NK-92 treated with Interleukin-12 subunit alpha and Interleukin-12 subunit beta, amount 100 ng/mL, for 24 hours (cell line): Measurements from ENCODE around the gene CRABP2.

ENCODE experiments used
- DNase-seq: peaks from one replicate; lab custom pipeline; 2025; lab: John Stamatoyannopoulos, UW

The CRABP2 gene

DNA sequence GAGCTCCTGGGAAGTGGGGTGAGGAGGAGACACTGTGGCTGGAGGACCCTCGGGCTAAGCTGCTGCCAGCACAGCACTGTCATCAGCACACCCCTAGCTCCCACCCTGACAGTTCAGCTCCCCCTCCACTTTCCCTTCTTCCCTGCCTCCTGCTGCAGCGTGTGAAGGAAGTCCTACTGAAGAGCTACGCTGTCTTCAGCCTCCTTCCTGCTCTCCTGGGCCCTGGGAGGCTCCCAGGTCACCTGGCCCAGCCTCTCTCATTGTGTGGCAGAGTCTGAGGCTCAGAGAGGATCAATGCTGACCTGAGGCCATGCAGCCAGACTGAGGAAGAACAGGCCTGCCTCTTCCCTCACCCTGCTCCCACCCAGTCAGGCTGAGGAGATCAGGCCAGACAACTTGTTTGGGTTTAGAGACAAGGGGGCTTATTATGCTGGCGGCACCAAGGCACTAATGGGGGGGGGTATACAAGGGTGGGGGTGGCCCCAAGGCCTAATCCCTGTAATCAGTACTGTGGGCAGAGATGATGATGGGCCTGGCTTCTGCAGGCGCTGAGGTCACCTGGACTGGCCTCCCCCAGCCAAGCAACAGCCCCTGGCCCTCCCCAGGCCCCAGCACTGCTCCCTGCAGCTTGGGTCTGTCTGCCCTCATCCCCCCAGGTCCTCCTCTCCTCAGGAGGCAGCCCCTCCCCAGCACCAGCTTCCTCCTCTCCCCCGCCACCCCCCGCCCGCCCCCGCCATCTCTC is 37.2 kb downstream of the CRABP2 start:
- DNase-seq, result no peak

DNA sequence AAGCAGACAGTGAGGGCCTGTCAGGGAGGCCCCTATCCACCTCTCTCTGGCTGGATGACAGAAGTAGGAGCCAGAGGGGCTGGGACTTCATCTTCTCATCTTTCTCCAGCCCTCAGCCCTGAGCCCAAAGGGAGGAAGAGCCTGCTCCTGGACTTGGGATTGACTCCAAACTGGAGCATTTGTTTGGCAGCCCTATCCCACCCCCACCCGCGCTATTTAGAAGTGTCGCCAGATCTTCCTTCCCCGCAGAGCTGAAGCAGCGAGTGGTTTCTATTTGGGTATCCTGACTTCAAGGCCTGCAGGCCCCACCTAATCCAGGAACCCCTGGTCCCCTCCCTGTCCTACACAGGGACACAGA is 37.8 kb downstream of the CRABP2 start:
- DNase-seq, result no peak

DNA sequence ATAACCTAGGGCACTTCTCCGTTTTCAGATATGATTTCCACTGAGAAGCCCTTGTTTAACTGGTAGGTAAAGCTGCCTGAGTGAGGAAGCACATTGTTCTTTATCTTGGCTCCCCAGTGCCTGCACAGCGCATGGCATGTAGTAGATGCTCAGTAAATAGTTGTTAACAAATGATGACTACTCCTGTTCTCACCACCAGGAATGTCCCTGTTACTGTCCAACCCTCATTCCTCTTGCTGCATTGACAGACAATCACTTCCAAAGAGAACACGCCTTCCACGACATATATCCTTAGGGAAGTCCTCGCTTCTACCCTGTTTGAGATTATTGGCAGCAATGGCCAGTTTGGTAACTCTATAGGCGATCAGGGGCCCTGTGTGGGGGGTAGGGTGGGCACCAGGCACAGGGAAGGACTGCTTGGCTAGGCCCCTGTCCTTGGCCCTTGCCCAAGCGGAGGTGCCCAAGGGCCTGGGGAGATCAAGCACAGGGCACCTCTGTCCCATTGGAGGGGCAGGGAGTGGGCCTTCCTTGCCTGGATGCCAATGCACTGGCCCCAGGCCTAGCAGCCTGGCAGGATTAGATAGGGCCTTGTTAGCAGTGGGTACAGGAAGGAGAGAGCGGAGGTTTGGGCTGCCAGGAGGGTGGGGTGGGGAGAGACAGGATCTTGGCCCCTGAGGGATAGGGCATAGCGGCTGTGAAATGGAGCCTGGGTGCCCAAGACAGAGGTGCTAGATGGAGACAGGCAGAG is 38.3 kb downstream of the CRABP2 start:
- DNase-seq, result no peak

DNA sequence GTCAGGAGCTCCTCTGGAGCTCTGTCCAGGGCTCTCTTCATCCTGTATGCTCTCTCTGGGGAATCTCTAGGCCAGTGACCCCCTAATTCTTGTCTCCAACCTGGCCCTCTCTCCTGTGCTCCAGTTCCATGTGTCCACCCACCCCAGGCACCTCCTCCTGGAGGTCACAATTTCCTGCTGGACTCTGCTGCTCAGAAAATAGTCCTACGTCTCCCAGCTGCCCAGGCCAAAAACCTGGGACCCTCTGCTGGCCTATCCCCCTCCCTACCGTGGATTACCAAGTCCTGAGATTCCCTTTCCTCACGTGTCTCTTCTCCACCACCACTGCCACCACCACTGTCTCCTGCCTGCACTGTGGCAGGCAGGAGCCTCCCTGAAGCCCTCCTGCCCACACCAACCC is 39.8 kb downstream of the CRABP2 start:
- DNase-seq, result no peak

DNA sequence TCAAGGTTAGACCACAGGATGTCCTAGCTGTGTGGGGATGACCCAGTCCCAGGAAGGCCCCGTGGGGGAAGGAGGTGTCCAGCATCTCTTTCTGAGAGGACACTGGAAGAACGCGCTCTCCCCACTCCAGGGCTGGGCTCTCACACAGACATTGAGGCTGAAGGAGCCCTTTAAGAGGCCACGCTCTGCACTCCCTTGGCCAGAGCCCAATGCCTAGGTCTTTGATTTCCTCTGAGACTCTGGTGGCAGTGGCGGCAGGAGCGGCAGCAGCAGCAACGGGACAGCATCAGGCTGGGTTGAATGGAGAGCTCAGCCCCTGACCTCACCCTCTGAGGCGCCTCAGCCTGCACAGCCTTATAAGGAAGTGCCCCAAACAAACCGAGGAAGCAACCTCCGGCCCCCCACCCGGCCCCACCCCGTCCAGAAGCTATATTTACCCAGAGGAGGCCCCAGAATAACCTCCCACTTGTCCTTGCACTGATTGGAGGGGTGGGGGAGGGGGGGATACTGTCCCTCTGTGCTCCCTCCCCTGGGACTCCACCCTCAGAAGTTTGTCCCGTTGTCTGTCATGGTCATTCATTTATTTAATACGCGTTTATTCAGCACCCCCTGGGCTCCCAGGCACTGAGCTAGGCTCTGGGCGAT is 40.5 kb downstream of the CRABP2 start:
- no peak for DNase-seq

DNA sequence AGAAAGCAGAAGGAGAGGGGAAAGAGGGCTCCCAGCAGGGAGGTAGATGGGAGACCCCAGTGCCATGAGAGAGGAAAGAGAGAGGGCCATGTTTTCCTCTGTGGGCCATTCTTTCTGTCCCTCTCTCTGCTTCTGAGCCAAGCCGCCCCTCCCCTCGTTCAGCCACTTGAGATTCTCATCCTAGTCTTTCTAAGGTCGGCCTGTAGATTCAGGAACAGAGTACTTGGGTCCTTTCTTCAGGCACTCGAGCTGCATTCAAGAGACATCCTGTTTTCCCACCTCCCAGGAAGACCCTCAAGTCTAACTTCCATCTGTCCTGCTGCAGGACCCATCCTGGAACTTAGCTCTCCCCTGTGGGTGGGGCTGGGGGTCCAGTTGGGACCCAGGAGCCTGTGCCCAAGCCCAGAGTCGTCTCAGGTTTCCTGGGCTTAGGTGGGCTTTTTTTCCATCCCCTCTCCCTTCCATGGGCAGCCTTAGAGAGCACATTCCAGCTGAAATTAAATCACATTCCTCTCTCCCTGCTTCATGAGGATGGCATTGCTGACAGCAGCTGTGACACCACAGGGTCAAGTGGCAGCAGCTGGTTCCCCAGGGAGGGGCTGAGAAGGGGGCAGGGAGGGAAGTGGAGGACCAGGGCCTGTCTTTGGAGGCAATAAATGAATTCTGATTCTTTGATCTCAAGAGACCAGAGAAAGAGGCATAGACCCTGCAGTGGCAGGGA is 41.2 kb downstream of the CRABP2 start:
- no peak for DNase-seq

DNA sequence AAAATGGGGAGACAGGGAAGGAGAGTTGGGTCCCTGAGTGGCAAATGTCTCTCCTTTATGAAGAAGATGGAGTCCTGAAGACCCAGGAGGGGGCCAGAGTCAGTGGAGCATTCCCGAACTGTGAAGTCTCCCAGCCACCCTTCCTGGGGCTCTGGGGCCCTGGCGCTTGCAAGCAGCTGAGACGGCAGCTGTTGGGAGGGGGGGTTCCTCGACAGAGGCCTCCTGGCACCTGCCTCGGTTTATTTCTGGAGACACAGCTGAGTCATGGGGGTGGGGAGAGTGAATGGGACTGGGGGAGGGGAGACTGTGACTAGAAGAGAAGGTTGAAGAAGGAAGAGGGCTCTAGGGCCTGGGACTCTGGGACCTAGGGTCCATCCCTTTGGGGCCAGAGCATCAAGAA is 42.2 kb downstream of the CRABP2 start:
- no peak for DNase-seq

DNA sequence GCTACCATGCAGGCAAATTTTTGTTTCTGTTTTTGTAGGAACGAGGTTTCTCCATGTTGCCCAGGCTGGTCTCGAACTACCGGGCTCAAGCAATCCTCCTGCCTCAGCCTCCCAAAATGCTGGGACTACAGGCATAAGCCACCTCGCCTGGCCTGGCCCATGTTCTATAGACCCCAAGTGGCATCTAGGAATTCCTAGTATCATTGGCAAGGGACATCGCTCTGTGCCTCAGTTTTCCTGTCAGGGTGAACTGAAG is 42.7 kb downstream of the CRABP2 start:
- no peak for DNase-seq

DNA sequence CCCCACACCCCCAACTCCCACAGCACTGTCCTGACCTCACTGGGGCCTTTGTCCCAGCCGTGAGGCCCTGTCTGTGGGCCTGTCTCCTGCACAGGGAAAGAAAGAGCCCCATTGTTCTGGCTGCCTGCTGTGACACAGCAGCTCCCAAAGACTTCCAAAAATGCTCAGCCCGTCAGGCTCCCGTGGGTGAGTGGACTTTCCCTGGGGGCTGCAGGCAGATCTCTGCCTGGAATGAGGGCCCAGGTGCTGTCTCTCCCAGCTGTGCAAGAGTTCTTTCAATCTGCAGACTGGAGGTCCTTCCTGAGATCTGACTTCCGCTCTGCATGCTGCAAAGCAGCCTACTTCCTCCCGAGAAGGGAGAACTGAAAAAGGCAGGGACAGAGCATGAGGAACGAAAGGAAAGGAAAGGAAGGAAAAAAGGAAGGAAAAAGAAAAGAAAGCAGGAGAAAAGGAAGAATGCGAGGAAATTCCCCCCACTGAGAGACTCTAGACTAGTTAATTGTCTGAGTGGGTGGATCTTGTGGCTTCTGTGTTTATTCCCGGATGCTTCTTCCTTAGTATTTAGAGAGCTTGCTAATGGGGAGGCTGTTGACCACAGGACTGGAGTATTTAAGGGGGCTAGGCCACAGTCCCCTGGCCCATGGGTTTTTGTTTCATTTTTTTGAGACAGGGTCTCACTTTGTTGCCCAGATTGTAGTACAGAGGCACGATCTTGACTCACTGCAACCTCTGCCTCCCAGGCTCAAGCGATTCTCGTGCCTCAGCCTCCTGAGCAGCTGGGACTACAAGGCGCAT is 43.2 kb downstream of the CRABP2 start:
- no peak for DNase-seq

DNA sequence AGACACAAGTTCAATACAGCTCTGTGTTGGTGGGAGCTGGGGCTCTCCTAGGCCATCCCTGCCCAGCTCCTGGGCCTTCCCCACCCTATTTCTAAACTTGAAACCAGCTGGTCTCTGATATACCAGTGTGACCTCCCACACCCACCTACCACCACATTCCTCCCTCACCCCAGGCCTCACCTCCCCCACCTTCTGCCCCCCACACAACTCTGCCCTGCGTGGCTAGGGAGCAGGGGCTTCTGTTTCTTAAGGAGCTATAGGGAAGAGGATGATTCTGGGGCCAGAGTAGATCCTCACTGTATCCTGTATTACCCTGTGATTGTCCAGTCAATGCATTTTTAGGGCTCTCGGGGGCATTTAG is 44.7 kb downstream of the CRABP2 start:
- no peak for DNase-seq

DNA sequence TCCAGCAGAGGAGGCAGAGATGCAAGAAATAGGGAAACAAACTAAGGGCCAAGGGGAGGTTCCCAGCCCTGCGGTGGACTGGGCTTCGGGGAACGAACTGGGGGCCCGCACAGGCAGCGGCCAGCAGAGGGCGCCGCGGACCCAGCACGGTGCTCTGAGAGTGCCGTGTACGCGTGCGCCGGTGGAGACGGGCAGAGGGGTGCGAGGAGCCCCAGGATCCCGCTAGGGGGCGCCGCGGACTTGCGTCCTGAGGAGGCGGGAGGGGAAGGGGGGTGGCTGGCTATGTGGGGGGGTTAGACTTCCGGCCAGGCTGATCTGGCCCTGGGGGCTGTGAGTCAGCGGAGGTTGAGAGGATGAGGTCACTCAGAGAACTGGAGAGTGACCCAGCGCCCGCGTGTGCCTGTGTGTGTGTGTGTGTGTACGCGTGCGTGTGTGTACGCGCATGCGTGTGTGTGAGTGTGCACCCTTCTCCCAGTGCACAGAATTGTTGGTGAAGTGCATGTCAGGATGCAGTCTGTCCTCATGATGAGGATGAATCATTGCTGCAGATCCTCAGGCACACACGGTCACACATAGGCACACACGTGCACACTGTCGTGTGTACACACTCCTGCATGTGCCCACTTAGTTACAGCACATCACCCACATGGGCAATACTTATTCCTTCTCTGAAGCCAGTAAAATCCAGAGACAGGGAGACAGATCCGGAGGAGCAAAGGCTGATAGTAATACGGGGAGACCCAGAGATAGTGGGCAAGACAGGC is 45.2 kb downstream of the CRABP2 start:
- peak; percentile 89 for DNase-seq

DNA sequence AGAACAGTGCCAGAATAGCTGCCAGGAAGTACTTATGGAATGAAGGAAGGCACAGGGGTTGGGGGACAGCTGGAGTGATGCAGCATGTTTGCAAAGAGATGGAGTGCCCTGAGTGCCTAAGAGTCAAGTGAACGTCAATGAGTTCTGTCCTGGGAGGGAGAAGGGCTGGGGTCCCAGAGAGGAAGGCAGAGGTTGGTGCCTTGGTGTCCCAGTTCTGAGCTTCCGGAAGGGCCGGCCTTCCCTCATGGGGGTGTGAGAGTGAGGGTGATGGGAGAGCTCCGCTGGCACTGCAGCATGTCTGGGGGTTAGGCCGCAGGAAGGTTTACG is 45.8 kb downstream of the CRABP2 start:
- no peak for DNase-seq

DNA sequence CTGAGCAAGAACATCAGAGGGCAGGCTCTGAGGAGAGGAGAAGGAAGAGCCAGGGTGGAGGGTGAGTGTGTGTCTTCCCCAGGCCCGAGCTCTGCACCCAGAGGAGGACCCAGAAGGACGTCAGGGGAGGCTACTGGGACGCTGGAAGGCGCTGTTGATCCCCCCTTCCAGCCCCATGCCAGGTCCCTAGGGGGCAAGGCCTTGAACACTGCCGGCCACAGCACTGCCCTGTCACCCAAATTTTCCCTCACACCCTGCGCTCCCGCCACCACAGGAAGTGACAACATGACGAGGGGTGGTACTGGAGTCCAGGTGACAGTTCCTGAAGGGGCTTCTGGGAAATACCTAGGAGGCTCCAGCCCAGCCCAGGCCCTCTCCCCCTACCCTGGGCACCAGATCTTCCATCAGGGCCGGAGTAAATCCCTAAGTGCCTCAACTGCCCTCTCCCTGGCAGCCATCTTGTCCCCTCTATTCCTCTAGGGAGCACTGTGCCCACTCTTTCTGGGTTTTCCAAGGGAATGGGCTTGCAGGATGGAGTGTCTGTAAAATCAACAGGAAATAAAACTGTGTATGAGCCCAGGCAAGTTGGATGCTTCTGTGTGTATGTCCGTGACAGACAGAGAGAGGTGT is 46.3 kb downstream of the CRABP2 start:
- DNase-seq, result no peak

DNA sequence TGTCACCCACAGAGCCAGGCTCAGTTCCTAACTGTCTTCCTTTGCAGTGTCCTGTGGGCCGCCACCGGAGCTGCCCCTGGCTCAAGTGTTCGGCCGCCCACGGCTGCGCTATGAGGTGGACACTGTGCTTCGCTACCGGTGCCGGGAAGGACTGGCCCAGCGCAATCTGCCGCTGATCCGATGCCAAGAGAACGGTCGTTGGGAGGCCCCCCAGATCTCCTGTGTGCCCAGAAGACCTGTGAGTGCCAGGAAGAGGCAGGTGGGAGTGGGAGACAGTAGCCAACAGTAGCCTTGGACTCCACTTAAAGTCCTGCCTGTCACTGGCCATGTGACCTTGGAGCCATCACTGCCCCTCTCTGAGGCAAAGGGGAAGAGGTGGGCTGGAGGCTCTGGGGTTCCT is 46.9 kb downstream of the CRABP2 start:
- DNase-seq, result no peak

DNA sequence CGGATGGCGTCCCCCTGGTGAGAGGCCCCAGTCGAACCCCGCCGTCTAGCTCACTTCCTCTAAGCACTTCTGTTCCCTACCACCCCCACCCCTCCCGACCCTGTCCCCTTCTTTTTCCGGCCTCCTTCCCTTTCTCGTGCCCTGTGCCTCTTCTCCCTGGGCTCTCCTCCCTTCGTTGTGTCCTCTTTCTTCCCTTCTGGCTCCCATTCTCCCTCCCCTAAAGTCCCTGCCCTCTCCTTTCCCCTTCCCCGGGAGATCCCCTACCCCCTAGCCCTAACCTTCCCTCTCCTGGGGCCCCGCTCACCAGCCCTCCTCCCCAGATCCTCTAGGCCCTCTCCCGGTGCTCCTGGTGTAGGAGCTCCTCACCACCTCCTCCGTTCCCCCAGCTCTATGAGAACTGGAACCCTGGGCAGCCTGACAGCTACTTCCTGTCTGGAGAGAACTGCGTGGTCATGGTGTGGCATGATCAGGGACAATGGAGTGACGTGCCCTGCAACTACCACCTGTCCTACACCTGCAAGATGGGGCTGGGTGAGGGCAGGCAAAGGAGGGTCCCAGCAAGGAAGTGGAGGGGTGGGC is 47.6 kb downstream of the CRABP2 start:
- DNase-seq, result no peak

DNA sequence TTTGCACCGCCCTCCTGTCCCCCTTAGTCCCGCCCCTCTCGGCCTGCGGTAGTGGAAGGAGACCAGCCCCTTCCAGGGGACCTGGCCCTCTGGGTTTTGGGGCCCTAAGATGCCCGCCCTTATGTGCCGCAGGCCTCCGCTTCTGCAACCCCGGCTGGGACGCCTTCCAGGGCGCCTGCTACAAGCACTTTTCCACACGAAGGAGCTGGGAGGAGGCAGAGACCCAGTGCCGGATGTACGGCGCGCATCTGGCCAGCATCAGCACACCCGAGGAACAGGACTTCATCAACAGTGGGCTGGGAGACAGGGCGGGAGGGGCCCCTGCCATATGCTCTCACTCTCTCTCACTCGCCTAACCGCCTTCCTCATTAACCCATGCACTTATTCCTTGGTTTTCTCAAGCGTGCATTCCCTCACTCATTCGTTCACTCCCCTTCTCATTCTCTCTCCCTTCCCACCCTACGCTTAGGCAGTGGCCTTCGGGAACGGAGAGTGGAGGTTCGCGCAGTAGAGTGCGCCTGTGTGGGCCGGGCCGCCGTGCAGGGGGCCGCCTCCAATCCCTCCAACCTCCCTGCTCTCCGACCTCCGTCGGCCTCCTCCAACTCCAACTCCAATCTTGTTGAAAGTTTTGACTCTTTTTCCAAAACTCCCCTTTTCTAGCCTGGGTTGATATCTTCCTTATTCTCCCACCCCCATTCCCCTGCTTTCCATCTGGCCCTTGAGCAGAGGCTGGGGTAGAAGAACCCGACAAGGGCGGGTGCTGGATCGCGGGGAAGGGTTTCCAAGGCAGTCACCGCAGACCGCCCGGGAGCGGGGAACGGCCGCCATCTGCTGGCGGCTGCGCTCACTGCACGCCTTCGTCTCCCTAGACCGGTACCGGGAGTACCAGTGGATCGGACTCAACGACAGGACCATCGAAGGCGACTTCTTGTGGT is 48.3 kb downstream of the CRABP2 start:
- peak; percentile 38 for DNase-seq

DNA sequence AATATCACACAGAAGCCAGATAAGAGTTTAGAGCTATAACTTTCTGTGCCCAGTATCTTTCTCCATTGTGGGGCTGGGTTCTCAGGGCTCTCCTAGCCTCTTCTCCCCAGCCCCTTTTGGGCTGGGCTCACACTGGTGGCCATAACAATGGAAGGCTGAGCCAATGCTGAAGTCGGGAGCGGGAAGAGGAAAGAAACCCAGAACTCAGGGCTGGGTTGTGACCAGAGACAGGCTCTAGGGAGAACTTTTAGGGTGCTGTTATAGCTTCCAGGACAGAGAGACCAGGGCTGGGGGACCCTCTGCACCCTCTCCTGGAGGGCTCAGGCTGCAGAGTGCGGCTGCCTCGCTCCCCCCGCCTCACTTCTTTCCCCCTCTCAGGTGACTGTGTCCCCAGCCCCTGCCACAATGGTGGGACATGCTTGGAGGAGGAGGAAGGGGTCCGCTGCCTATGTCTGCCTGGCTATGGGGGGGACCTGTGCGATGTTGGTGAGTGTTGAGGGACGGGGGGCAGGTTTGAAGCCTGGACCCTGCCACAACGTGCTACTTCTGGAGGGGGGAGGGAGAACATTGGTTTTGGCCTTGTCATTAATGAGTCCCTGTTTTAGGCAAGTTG is 49.4 kb downstream of the CRABP2 start:
- DNase-seq, result no peak

DNA sequence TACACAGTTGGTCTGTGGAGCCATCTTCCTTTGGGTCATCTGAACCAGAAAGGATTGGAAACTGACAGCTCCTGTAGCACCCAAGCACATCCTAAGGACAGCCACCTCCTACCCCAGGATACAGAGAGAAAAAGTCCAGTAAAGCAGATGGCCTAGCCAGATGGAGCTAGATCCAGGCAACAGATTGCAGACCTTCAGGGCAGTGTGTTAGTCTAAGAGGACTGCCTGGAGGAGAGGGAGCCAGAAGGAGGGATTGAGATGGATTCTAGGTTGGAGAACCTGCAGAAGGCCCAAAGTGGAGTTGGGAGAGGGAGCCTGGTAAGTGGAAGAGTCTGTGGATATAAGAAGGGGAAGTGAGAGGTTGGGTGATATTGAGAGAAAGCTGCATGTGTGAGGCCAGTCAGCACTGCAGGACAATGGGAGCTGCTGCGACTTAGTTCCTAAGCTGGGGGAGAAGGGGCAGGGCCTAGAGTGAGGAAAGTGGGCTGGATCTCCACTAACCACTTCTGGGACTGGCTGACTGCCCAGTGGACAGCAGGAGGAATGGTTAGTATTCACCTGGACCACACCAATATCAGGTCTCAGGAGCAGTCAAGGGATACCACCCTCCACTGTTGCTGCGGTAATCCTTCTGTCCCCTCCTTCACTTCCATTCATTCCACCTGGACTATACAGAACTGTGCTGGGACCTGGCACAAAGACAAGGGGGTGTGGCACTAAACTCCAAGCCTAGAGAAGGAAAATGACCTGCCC is 50.1 kb downstream of the CRABP2 start:
- no peak for DNase-seq
